ENCODE results near the gene MACROH2A1.

Gene MACROH2A1

GRCh38 chr5:135287551-135287950, 111.5 kb downstream of the MACROH2A1 start:
- DNase-seq (ENCODE audit: low spot score) = no peak

More at GRCh38 chr5:135287551-135287950, 111.5 kb downstream of the MACROH2A1 start:
- peaks cover 19% of the 10 kb centered on the region for H3K27me3 ChIP-seq (ENCODE audit: insufficient read depth, poor library complexity, severe bottlenecking)
- H3K4me3 ChIP-seq (ENCODE audit: severe bottlenecking) = no peak overlapping the region
- no peaks in the 10 kb centered on the region for H3K36me3 ChIP-seq (ENCODE audit: low read depth)
- TF ChIP-seq, protein P1, sequence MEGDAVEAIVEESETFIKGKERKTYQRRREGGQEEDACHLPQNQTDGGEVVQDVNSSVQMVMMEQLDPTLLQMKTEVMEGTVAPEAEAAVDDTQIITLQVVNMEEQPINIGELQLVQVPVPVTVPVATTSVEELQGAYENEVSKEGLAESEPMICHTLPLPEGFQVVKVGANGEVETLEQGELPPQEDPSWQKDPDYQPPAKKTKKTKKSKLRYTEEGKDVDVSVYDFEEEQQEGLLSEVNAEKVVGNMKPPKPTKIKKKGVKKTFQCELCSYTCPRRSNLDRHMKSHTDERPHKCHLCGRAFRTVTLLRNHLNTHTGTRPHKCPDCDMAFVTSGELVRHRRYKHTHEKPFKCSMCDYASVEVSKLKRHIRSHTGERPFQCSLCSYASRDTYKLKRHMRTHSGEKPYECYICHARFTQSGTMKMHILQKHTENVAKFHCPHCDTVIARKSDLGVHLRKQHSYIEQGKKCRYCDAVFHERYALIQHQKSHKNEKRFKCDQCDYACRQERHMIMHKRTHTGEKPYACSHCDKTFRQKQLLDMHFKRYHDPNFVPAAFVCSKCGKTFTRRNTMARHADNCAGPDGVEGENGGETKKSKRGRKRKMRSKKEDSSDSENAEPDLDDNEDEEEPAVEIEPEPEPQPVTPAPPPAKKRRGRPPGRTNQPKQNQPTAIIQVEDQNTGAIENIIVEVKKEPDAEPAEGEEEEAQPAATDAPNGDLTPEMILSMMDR (IDR thresholded peaks at IDR 0.05; ENCODE audit: poor library complexity, severe bottlenecking) = no peak
- no peaks in the 10 kb centered on the region for H3K4me1 ChIP-seq (ENCODE audit: insufficient read depth, poor library complexity, severe bottlenecking)
- peaks cover 9% of the 10 kb centered on the region for H3K9me3 ChIP-seq (ENCODE audit: severe bottlenecking)
- ATAC-seq (ENCODE audit: low read depth) = no peak
- H3K27ac ChIP-seq (ENCODE audit: poor library complexity, severe bottlenecking) = no peak overlapping the region

Data from RWPE2 (cell line).